ENCODE measurements around the gene GASK1B.

GASK1B gene

GRCh38 chr4:158130204-158130603, 42.6 kb downstream of the GASK1B start:
- H3K79me2 ChIP-seq (ENCODE audit: insufficient read depth, low read length) = no peaks in the 10 kb centered on the region
- H3K4me1 ChIP-seq (ENCODE audit: insufficient read depth, low read length, severe bottlenecking) = no peaks in the 10 kb centered on the region
- no peak overlapping the region for H3K4me3 ChIP-seq (ENCODE audit: low read depth, low read length, poor library complexity, severe bottlenecking)
- no peaks in the 10 kb centered on the region for H3K27me3 ChIP-seq (ENCODE audit: insufficient read depth, low read length)
- no peaks in the 10 kb centered on the region for H3K36me3 ChIP-seq (ENCODE audit: insufficient read depth, low read length)
- no peaks in the 10 kb centered on the region for H3F3A ChIP-seq (ENCODE audit: insufficient read depth, low read length)
- no peaks in the 10 kb centered on the region for H3K9me3 ChIP-seq (ENCODE audit: low read length)
- no peak overlapping the region for H2AFZ ChIP-seq (ENCODE audit: low read length)
- H3K27ac ChIP-seq (ENCODE audit: low read depth, low read length, poor library complexity, severe bottlenecking) = no peak overlapping the region
- TF ChIP-seq EZH2 (IDR thresholded peaks at IDR 0.05; ENCODE audit: borderline replicate concordance, low read length) (no peak), CTCF (IDR thresholded peaks at IDR 0.05; ENCODE audit: low read length) (no peak)
- no peak overlapping the region for H3K4me2 ChIP-seq (ENCODE audit: low read length)
- no peaks in the 10 kb centered on the region for H3K9me2 ChIP-seq (ENCODE audit: low read depth, low read length)
- no peak overlapping the region for H3K9ac ChIP-seq (ENCODE audit: low read length)
- H4K20me1 ChIP-seq (ENCODE audit: insufficient read depth, low read length) = no peaks in the 10 kb centered on the region

- Histone ChIP-seq H3K27me3 (ENCODE audit: insufficient read depth, low read length) (no peaks in the 10 kb centered on the region), H3K36me3 (ENCODE audit: insufficient read depth, low read length) (no peaks in the 10 kb centered on the region), H3K9me2 (ENCODE audit: low read depth, low read length) (no peaks in the 10 kb centered on the region), H3F3A (ENCODE audit: insufficient read depth, low read length) (no peaks in the 10 kb centered on the region), H3K4me1 (ENCODE audit: insufficient read depth, low read length, severe bottlenecking) (no peaks in the 10 kb centered on the region), H3K4me3 (ENCODE audit: low read depth, low read length, poor library complexity, severe bottlenecking) (no peak overlapping the region), H3K9me3 (ENCODE audit: low read length) (no peaks in the 10 kb centered on the region), H3K9ac (ENCODE audit: low read length) (no peak overlapping the region), H4K20me1 (ENCODE audit: insufficient read depth, low read length) (no peaks in the 10 kb centered on the region), H2AFZ (ENCODE audit: low read length) (no peak overlapping the region), H3K27ac (ENCODE audit: low read depth, low read length, poor library complexity, severe bottlenecking) (no peak overlapping the region), H3K79me2 (ENCODE audit: insufficient read depth, low read length) (no peaks in the 10 kb centered on the region), H3K4me2 (ENCODE audit: low read length) (no peak overlapping the region)
- TF ChIP-seq EZH2 (IDR thresholded peaks at IDR 0.05; ENCODE audit: borderline replicate concordance, low read length) (no peak), CTCF (IDR thresholded peaks at IDR 0.05; ENCODE audit: low read length) (no peak)
These were observed 43.1 kb downstream of the GASK1B start for GRCh38 chr4:158129694-158130093.

- Histone ChIP-seq H3F3A (ENCODE audit: insufficient read depth, low read length) (no peaks in the 10 kb centered on the region), H3K9me3 (ENCODE audit: low read length) (no peaks in the 10 kb centered on the region), H3K9ac (ENCODE audit: low read length) (no peak overlapping the region), H3K4me1 (ENCODE audit: insufficient read depth, low read length, severe bottlenecking) (no peaks in the 10 kb centered on the region), H3K79me2 (ENCODE audit: insufficient read depth, low read length) (no peaks in the 10 kb centered on the region), H3K4me2 (ENCODE audit: low read length) (no peak overlapping the region), H3K27ac (ENCODE audit: low read depth, low read length, poor library complexity, severe bottlenecking) (no peak overlapping the region), H4K20me1 (ENCODE audit: insufficient read depth, low read length) (no peaks in the 10 kb centered on the region), H3K4me3 (ENCODE audit: low read depth, low read length, poor library complexity, severe bottlenecking) (no peak overlapping the region), H3K27me3 (ENCODE audit: insufficient read depth, low read length) (no peaks in the 10 kb centered on the region), H2AFZ (ENCODE audit: low read length) (no peak overlapping the region), H3K36me3 (ENCODE audit: insufficient read depth, low read length) (no peaks in the 10 kb centered on the region), H3K9me2 (ENCODE audit: low read depth, low read length) (no peaks in the 10 kb centered on the region)
- TF ChIP-seq EZH2 (IDR thresholded peaks at IDR 0.05; ENCODE audit: borderline replicate concordance, low read length) = no peak
- TF ChIP-seq CTCF (IDR thresholded peaks at IDR 0.05; ENCODE audit: low read length) = no peak
These were observed 44.3 kb downstream of the GASK1B start for GRCh38 chr4:158128540-158128939.
